ENCODE measurements around the gene PTOV1.
"Not testable (repeated sequence)": the region's sequence is repeated elsewhere in the genome, so short reads cannot be mapped to it uniquely, and the experiment has no call there.

The PTOV1 gene

DNA sequence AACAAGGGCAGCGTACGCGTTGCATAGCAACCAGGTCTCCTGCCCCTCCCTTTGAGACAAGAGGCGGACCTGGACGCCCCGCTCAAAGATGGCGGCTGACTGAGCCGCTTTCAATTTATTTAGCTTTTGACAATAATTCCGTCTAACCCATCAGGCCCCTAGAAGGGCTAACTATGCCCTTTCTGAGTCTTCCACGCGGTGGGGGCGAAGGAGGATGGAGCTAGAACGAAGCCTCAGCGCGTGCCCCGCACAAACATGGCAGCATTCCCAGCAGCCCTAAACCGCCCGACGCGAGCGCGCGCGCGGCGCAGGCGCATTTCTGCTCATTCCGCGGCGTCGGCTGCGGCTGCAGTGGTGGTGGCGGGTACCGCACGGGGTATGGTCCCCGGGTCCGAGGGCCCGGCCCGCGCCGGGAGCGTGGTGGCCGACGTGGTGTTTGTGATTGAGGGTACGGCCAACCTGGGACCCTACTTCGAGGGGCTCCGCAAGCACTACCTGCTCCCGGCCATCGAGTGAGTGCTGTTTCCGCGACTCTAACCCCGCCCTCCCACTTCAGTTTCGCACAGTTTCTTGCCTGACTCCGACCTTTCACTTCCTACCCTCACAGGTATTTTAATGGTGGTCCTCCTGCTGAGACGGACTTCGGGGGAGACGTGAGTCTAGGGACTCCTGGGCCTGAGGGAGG, 32.9 kb upstream of the PTOV1 start, which contains the start of gene MED25:
Gene MED25, plus strand, starts transcription at position 326 of the 685 bp plus-strand sequence. Its CDS starts 53 bp downstream, at position 379.
- DNase-seq (ENCODE audit: low read depth): peak; percentile 73

DNA sequence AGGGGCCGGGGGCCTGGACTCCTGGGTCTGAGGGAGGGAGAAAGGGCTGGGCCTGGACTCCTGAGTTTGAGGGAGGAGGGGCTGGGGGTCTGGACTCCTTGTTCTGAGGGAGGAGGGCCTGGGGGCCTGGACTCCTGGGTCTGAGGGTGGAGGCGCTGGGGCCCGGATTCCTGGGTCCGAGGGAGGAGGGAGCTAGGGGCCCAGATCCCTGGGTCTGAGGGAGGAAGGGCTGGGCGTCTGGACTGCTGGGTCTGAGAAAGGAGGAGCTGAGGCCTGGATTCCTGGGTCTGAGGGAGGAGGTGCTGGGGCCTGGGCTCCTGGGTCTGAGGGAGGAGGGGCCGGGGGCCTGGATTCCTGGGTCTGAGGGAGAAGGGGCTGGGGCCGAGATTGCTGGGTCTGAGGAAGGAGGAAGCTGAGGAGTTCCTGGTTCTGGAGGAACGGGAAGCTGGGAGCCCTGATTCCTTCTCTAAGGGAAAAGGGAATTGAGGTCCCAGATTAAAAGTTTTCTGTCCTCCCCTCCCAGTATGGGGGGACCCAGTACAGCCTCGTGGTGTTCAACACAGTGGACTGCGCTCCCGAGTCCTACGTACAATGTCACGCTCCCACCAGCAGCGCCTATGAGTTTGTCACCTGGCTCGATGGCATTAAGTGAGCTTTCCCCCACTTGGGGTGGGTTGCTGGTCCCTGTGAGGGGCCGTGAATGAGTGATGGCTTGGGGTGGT, 32.1 kb upstream of the PTOV1 start:
- DNase-seq (ENCODE audit: low read depth): no peak

DNA sequence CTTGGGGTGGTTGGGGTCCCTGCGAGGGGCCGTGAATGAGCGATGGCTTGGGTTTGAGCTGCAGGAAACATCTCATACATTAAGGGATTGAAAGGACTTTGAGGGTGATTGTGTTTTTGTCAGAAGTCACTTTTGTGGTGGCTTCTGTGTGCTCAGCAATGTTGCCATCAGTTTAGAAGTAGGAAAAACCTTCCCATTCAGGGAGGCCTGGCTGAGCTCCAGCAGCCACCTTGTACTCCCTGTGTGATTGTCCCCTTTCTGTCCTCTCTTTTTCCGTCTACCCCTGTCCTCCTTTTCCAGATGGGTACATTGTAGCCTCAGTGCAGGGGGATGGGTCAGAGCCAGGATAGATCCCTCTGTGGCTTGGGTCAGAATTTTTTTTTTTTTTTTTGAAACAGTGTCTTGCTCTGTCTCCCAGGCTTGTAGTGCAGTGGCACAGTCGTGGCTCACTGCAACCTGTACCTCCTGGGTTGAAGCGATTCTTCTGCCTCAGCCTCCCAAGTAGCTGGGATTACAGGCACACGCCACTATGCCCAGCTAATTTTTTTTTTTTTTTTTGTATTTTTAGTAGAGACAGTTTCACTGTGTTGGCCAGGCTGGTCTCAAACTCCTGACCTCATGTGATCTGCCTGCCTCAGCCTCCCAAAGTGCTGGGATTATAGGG, 31.4 kb upstream of the PTOV1 start:
- not testable (repeated sequence) for DNase-seq (ENCODE audit: low read depth)

DNA sequence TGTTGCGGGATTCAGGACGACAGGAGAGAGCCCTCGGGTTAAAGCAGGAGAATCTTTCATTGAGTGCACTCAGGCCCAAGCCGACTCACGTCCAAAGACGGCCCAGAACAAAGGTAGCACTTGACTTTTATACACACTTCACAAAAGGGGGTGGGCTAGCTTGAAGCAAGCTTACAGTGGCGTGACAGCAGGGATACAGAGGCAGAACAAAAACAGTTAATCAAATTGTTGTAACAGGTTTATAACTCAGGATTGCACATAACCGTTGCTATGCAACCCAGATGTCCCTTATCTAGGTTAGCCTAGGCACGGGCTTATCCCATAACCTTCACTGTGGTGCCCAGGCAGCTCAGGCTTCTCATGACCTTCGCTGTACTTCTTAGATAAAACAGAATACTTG, 30.8 kb upstream of the PTOV1 start:
- no peak for DNase-seq (ENCODE audit: low read depth)

DNA sequence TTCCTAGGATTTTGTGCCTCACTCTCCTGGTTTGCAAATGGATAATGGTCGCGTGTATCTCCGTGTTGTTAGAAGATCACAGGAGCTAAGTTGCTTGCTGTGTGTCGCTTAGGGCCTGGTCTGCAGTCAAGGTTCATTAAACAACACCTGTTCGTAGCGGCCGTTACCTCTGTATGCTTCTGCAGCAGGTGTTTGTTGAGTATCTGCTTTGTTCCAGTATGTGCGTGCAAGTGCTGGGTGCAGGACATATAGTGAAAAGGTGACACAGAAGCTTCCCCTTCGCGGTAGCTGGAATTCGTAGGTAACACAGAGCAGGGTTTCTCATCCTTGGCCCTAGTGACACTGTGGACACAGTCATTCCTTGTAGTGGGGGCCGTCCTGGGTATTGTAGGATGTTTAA, 27.5 kb upstream of the PTOV1 start:
- DNase-seq (ENCODE audit: low read depth): no peak

DNA sequence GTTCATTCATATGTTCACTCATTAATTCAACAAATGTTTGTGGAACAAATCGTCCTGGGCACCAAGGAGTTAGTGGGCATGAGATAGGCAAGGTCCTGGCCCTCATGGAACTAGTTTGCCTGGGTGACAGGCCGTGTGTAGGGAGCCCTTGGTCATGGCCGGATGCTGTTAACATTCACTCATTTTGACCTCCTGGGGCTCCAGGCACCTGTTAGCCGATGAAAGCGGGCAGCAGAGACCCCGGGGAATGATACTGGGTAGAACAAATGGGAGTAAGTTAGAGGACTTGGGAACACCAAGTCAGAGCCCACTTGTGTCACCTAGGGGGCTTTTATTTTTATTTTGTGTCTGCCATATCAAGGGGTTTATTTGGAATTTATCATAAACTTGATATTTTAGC, 26.3 kb upstream of the PTOV1 start:
- DNase-seq (ENCODE audit: low read depth): no peak

DNA sequence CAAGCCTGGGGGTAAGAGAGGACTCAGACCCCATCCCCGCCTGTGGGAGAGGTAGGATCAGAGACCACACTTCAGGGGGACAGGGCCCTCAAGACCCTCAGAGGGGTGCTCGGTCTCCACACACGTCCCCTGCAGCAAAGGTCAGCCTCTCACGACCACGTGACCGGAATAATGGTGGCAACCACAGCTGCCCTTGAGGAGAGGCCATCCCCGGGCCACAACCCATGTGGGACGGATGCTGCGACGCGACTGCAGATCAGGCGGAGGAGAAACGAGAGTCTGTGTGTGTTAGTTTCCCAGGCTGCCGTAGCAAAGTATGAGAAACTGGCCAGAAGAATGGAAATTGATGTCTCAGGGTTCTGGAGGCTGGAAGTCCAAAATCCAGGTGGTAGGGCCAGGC, 23.9 kb upstream of the PTOV1 start:
- DNase-seq (ENCODE audit: low read depth): no peak

DNA sequence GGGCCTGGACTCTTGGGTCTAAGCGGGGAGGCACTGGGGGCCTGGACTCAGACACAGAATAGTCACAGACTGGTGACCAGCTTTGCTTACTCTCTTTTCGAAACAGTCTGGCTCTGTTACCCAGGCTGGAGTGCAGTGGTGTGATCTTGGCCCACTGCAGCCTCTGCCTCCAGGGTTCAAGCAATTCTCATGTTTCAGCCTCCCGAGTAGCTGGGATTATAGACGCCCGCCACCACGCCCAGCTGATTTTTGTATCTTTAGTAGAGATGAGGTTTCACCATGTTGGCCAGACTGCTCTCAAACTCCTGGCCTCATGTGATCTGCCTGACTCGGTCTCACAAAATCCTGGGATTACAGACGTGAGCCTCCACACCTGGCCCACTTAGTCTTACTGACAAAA, 21.8 kb upstream of the PTOV1 start:
- DNase-seq (ENCODE audit: low read depth): no peak

DNA sequence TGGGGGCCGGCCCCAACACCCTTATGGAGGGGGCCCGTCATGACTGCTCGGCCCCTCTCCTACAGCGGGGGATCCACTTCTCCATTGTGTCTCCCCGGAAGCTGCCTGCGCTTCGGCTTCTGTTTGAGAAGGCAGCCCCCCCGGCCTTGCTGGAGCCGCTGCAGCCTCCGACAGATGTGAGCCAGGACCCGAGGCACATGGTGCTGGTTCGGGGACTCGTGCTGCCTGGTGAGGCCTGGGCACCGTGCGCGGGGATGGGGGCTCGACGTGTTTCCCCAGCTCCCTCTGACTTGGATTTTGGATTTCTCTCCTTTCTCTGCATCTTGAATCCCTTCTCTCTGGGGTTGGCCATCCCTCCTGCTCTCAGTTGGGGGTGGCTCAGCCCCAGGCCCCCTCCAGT, 21.2 kb upstream of the PTOV1 start:
- no peak for DNase-seq (ENCODE audit: low read depth)

DNA sequence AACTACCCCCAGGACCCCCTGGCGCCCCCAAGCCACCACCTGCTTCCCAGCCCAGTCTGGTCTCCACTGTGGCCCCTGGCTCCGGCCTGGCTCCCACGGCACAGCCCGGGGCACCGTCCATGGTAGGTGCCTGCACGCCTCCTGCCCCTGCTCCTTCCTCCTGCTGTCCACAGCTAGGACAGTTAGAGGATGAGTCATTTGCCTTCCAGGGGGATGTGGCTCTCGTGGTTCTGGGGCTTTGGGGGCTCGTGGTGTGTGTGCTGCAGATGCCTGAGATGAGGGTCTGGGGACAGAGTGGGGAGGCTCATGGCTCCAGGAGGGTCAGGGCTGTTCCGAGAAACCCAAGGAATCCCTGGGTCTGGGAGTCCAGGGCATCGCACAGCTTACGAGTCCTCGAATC, 20.2 kb upstream of the PTOV1 start:
- no peak for DNase-seq (ENCODE audit: low read depth)

DNA sequence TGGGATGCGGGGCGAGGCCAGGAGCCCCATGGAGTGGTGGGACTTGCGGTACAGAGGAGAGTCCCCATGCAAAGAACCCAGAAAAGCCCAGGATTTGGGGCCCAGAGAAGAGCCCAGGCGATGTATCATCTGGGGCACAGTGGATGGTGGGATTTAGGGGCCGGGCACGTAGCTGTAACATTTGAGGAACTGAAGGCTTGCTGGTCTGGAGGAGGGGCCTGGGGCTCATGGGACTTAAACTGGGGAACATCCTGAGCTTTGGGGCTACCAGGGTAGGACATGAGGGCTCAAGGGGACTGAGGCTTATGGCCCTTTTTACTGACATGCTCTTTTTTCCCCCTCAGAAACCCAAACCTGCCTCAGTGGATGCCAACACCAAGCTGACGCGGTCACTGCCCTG, 19.4 kb upstream of the PTOV1 start:
- no peak for DNase-seq (ENCODE audit: low read depth)

DNA sequence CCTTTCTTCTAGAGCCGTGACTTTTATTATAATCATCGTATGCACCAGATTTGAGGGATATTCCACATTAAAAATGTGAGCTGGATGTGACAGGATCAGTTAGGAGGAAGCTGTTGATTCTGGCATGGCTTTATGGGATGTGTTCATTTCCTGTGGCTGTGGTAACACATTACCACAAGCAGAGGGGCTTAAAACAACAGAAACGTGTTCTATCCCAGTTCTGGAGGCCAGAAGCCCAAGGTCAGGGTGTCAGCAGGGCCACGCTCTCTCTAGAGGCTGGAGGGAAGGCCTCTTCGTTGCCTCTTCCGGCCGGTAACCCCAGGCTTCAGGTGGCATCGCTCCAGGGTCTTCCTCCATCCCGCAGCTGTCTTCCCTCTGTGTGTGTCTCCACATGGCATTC, 18.4 kb upstream of the PTOV1 start:
- no peak for DNase-seq (ENCODE audit: low read depth)

DNA sequence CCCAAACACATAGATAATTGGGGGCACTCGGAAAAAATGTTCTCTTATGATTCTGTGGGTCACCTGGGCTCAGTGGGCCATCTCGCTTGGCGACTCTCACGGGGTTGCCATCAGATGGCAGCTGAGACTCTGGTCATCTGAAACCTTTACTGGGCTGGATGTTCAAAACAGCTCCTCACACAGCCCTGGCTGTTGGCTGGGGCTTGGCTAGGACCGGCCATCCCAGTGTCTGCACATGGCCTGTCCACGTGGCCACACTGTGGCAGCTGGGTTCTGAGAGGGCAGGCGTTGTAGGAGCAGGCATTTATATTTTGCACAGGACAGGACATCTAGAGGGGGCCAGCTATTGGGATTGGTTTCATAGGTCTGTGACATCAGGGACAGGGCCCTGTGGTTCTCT, 17.4 kb upstream of the PTOV1 start:
- DNase-seq (ENCODE audit: low read depth): no peak

DNA sequence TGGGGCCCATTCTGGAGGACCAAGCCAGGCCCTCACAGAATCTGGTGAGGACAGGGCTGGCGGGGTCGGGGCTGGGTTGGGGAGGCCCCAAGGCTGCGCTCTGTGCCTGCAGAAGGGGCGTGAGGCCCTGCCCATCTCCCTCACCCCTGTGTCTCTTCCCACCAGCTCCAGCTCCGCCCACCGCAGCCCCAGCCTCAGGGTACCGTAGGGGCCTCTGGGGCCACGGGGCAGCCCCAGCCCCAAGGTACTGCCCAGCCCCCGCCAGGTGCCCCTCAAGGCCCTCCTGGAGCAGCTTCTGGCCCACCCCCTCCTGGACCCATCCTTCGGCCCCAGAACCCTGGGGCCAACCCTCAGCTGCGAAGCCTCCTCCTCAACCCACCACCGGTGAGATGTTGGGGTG, 15.4 kb upstream of the PTOV1 start:
- no peak for DNase-seq (ENCODE audit: low read depth)

DNA sequence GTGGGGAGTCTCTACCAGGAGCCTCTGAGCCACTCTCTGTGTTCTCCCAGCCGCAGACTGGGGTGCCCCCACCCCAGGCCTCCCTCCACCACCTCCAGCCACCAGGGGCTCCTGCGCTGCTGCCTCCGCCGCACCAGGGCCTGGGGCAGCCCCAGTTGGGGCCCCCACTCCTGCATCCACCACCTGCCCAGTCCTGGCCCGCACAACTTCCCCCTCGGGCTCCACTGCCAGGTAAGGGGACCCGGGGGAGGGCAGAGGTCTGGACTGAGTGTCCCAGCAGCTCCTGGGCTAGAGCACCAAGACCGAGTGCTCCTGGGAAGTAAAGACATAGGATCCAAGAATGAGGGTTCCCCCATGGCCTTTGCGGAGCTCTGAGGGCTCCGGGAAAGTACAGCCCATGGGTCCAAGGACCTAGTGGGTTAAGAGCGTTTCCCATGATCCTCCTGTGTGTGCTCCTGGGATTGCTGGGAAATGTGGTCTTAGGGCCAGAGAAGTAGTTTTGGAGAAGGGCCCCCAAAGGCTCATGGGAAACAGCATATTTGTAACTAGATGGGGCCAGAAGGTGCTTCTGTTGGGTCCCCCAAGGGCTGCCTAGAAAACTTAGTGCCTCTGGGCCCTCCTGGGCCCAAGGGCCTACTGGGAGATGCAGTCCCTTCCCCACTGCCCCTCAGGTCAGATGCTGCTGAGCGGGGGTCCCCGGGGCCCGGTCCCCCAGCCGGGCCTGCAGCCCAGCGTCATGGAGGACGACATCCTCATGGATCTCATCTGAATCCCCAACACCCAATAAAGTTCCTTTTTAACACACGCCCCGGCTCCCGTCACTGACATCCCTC, 14.6 kb upstream of the PTOV1 start:
- DNase-seq (ENCODE audit: low read depth): no peak

DNA sequence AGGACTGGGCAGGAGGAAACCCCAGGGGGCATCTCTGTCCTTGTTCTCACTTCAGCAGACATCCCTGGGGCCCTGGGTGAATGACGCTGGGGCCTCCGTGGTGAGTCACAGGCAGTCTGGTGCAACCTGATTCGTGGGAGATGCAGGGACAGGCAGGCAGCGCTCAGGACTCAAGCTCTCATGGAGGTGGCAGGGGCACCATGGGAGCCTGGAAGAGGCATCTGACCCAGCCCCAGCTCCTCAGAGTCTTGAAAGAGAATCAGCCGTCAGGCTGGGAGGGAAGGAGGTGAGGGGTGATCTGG, 14.0 kb upstream of the PTOV1 start:
- no peak for DNase-seq (ENCODE audit: low read depth)

DNA sequence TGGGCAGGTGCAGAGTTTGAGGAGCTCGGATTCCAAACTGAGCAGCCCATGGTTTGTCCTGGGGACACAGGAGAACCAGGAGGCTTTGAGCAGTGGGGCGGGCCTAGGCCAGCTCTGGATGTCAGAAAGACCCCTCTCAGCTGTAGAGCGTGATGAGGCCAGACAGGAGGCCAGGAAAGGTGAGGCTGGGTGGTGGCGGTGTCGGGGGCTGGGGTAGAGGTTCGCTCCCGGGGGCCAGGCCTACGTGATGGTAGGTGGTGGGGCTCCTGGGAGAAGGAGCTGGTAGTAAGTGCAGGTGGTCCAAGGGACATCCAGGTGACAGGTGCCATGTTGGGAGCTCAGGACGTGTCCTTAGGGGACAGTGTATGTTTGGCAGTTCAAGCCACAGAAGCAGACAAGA, 13.5 kb upstream of the PTOV1 start:
- DNase-seq (ENCODE audit: low read depth): no peak

DNA sequence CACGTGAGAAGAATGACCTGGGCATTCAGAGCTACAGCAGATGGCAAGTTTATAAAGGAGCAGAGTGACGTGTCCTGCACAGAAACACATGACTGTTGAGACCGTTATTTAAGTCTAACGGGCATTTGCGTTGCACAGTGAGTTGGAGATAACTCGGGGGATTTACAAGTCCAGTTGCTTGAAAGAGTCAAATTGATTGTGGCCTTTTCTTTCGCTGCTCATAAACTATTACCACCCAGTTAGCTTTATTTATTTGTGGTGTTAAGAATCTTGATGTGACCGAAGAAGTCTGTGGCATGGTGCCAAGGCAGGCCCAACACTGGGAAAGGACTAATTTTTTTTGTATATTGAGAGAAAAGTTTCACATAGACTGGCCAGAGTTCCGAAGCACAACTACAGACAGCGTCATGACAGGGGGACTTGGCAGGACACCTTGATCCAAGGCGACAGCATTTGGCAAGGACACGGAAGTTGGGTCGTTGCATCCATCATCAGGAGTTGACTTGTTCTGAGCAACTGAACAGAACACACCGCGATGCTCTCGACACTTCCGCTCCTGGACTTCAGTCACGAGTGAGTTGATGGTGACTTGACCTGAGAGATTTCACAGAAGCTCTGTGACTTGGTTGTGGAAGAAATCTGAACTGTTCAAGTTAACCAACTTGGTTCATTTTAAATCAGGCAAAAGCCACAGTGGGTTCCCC, 11.9 kb upstream of the PTOV1 start:
- DNase-seq (ENCODE audit: low read depth): no peak

DNA sequence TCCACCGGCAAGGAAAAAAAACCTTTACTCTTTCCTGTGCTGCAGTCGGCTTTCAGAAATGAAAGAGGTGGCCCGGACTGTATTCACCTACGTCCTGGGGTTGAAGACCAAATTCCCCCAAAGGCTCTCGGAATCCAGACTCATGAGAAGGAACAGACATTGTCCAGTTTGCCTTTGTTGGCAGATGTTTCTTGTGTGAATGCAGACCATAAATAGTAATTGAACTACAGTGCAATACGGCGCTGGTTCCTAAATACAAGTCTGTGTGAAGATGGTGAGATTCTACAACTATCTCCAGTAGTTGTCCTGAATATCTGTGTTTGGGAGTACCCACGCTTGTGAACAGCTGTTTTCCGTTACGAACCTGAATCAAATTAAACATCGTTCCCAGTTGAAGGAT, 11.2 kb upstream of the PTOV1 start:
- no peak for DNase-seq (ENCODE audit: low read depth)

DNA sequence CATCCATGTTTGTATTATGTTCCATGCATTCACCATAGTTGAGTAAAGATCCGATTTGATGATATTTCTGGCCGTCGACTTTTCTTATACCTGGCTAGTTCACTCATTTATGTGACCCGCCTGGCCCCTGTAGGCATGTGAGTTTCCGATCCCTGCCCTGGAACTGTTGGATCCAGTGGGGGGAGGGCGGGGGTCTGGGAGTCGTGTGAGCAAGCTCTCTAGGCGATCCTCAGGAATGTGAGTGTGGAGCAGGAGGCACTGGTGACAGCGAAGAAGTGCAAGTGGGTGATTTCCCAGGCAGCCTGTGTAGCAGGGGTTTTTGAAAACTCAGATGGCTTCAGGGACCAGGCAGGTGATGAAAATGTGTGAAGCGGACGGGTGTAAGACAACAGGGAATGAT, 10.6 kb upstream of the PTOV1 start:
- no peak for DNase-seq (ENCODE audit: low read depth)

DNA sequence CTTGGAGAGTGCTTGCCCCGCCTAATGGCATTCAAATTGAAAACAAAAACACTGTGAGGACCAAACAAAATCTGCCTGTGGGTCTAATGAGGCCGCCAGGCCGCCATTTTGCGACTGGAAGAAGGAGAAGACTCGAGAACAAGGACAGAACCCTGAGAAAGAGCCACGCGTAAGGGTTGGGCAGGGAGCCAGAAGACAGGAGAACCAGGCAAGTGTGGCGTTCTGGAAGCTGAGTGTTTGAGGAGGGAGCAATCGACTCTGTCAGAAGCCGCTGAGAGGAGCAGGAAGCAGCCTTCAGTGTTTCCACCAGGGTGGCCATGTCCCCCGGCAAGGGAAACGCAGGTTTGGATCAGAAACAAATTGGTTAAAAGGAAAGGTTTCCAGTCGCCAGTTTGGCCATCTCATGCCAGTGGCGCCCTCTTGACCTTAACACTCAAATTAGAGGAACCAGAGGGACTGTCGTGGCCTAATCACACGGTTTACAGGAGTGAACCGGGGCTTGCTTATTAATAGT, 10.2 kb upstream of the PTOV1 start:
- no peak for DNase-seq (ENCODE audit: low read depth)

DNA sequence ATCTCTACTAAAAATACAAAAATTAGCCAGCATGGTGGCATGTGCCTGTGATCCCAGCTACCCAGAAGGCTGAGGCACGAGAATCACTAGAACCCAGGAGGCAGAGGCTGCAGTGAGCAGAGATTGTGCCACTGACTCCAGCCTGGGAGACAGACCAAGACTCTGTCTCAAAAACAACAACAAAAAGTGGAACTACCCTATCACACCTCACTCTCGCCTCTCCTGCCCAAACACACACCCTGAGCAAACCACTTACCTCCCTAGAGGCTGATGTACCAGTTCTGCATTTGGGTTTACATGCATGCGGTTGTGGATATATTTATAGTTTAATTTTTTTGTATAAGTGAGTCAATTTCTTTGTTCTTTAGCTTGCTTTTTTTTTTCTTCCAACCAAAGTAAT, 7.7 kb upstream of the PTOV1 start:
- DNase-seq (ENCODE audit: low read depth): no peak

Measured in GM04504 (cell line).